Rectal smooth muscle tissue (tissue), 1 donor: ENCODE data around the gene ZC3H6.
"Not testable (repeated sequence)": the region's sequence is repeated elsewhere in the genome, so short reads cannot be mapped to it uniquely, and the experiment has no call there.

ENCODE experiments used
- H3K27ac ChIP-seq: one replicate; pipeline ENCODE4 v1.7.0; 2013; ENCODE audit warnings: low read depth, low read length, inconsistent platforms
- H3K27me3 ChIP-seq: one replicate; pipeline ENCODE4 v1.7.0; 2013; ENCODE audit warnings: low read length; ENCODE audit not compliant: control insufficient read depth, insufficient read depth
- H3K36me3 ChIP-seq: one replicate; pipeline ENCODE4 v1.7.0; 2013; ENCODE audit warnings: low read length; ENCODE audit not compliant: control insufficient read depth, insufficient read depth
- H3K4me1 ChIP-seq: one replicate; pipeline ENCODE4 v1.7.0; 2013; ENCODE audit warnings: low read length; ENCODE audit not compliant: control insufficient read depth, insufficient read depth
- H3K4me3 ChIP-seq: one replicate; pipeline ENCODE4 v1.7.0; 2013; ENCODE audit warnings: low read length
- H3K9ac ChIP-seq: one replicate; pipeline ENCODE4 v1.7.0; 2013; ENCODE audit warnings: low read length

The ZC3H6 gene

DNA sequence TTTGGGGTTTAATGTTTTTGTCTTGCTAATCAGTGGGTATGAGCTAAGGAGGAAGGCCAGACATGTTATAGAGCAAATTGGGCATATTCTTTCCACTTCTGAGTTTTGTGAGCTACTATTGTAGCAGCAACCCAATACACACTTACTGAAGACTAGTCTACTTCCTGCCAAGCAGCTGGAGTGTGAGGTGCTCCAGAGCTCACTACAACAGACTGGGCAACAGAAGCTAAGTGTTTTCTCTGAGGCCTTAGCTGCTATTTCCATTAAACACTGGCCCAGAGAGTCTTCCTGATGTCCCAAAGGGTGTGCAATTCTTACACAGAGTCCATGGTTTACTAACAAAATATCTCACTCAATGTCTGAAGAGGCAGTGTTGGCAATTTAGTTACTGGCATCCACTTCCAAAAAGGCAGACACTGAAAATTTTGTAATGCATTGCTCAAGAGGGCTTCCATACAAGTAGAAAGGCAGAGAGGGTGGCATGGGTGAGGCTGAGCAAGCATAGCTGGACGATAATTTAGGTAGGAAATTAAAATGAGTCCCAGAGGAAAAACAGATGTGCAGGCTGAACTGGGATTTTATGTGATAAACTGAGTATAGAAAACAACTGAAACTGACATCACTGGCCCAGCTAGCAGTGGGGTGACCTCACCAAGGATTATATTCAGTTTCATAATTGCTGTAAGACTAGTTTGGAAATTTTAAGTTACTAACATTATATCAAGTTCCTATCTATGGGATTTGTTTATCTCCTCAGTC is 68.6 kb downstream of the ZC3H6 start:
- Histone ChIP-seq H3K27me3 (no peaks in the 10 kb centered on the region), H3K4me3 (no peak overlapping the region), H3K27ac (no peak overlapping the region), H3K36me3 (no peaks in the 10 kb centered on the region), H3K4me1 (no peaks in the 10 kb centered on the region), H3K9ac (no peak overlapping the region)

DNA sequence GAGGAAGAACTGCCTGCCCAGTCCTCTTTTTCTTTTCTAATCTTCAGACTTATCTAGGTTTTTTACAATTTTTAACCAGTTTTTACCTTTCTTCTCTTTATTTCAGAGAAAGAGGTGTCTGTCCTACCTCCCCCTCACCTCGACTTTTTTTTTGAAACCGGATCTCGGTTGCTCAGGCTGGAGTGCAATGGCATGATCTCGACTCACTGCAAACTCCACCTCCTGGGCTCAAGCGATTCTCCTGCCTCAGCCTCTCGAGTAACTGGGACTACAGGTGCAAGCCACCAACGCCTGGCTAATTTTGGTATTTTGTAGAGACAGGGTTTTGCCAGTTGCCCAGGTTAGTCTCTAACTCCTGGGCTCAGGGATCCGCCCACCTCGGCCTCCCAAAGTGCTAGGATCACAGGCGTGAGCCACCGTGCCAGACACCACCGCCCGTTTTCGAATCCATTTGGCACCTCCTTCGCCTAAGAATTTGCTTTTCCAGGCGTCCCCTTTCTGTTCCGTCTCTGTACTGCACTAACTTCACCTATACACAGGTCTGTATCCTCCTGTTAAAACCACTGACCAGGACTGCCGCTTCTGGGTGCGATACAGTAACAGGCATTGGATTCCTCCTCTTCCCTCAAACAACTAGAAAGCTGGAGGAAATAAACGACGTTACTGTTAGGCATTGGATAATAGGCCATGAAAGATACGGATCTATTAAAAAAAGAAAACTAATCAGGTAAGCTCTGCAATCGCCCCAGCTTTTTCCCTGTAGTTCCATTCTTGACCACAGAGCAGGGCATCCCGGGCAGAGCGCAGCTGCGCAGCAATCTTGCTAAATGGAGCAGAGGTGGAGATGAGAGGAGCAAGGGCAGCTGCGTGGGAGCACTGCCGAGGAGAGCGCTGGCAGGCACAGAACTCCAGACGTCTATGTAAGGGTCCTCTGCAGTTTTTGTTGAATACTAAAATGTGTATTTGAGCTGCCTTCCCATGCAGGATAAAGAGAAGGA is 69.9 kb downstream of the ZC3H6 start:
- Histone ChIP-seq H3K36me3 (no peaks in the 10 kb centered on the region), H3K27ac (no peak overlapping the region), H3K27me3 (no peaks in the 10 kb centered on the region), H3K4me3 (no peak overlapping the region), H3K9ac (no peak overlapping the region), H3K4me1 (no peaks in the 10 kb centered on the region)

DNA sequence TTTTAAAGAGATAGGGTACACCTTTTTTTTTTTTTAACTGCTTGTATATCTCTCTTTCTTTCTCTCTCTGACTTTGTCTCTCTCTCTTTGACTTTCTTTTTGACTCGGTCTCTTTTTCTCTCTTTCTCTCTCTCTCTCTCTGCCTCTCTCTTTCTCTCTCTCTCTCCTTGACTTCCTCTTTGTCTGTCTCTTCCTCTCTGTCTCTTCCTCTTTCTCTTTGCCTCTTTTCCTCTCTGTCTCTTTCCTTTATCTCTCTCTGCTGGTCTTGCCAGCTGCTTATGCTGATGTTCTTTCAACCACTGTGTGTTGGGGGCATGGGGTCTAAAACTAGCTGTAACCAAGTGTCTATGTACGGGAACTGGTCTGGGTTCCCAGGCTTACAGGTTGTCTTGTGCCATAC is 76.9 kb downstream of the ZC3H6 start:
- H3K27ac ChIP-seq, H3K27me3 ChIP-seq, H3K9ac ChIP-seq, H3K4me1 ChIP-seq, H3K36me3 ChIP-seq, H3K4me3 ChIP-seq: not testable (repeated sequence)

DNA sequence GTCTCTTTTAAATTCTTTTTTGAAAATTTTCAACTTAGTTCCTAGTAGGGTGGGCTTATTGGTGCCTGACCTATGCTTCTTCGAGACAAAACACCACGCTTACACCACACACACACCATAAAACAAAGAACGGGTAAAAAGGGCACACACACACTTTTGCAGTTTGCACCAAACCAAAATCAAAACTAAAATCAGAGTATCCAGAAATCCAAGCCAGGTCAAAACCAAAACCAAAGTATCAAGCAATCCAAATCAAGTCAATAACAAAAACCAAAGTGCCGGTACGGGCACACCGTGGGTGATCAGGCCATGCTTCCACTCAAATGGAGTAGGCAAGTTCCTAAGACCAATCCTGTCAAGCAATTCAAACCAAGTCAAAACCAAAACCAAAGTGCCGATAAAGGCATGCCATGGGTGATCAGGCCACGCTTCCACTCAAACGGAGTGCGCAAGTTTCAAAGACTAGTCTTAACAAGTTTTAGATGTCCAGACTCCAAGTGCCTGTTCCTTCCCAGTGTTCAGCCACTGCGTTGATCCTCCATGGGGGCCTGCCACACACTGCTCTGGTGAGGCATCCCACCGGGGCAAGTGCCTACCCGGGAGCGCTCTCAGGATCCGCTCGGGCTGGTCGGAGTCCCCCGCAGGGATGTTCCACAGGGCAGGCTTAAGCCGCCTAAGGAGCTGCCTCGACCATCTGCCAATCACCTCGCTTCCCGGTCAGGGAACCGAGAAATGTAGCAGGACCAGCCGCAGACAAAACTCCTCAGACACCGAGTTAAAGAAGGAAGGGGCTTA is 77.6 kb downstream of the ZC3H6 start:
- not testable (repeated sequence) for H3K4me3 ChIP-seq, H3K27me3 ChIP-seq, H3K36me3 ChIP-seq, H3K4me1 ChIP-seq, H3K9ac ChIP-seq, H3K27ac ChIP-seq

DNA sequence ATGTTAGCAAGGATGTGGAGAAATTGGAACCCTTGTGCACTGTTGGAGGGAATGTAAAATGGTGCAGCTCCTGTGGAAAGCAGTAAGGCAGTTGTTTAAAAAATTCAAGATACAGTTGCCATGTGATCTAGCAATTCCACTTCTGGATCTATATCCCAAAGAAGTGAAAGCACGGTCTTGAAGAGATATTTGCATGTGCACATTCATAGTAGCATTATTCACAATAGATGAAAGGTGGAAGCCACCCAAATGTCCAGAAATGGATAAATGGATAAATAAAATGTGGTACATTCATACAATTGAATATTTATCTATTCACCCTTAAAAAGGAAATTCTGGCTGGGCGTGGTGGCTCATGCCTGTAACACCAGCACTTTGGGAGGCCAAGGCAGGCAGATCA is 78.9 kb downstream of the ZC3H6 start:
- not testable (repeated sequence) for H3K4me3 ChIP-seq, H3K9ac ChIP-seq, H3K27ac ChIP-seq, H3K4me1 ChIP-seq, H3K27me3 ChIP-seq, H3K36me3 ChIP-seq

DNA sequence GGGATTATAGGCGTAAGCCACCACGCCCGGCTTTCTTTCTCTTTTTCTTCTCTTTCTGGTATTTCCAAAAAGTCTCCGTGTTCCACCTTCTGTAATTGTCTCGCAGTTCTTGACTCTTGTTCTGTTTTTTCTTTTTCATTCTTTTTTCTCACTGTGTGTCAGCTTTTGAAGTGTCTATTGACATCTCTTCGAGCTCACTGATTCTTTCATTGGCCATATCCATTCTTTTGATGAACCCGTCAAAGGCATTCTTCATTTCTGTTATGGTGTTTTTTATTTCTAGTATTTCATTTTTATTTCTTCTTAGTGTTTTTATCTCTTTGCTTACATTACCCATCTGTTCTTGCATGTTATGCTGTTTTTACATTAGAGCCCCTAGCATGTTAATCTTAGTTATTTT is 84.7 kb downstream of the ZC3H6 start:
- not testable (repeated sequence) for H3K4me3 ChIP-seq, H3K27me3 ChIP-seq, H3K27ac ChIP-seq, H3K9ac ChIP-seq, H3K36me3 ChIP-seq, H3K4me1 ChIP-seq
